Natural killer cell (primary cell): ENCODE results near the gene LAMP5. TPM values are rescaled to one million over a fixed set of nuclear protein-coding genes. Genes with fewer than 3 reads are reported as not detected.

Experiments
- ATAC-seq, 3 donors: fragments of 150-1000 bp in 2 of 3; fragments of 200-7000 bp in 1 of 3; cut with Tn5 transposase; 1 replicate in 1 of 3; 2 replicates in 2 of 3; pipeline ENCODE4 v1.10.0; 2021; ENCODE audit warnings: mild to moderate bottlenecking in 2 of 3, moderate library complexity in 2 of 3
- DNase-seq, 2 donors: peaks; one replicate each; pipeline versions ENCODE4 v3.0.0 to v3.0.0-alpha.2; 2013 to 2021; ENCODE audit warnings: mixed read lengths in 1 of 2
- H3K27ac ChIP-seq: one replicate; pipeline ENCODE4 v1.5.1; 2013; ENCODE audit warnings: mild to moderate bottlenecking, low read length
- H3K27me3 ChIP-seq: one replicate; pipeline ENCODE4 v1.6.1; 2013; ENCODE audit warnings: low read length; ENCODE audit not compliant: control insufficient read depth, insufficient read depth
- H3K36me3 ChIP-seq: one replicate; pipeline ENCODE4 v1.6.1; 2013; ENCODE audit warnings: low read length; ENCODE audit not compliant: control insufficient read depth, insufficient read depth
- H3K4me1 ChIP-seq: one replicate; pipeline ENCODE4 v1.6.1; 2013; ENCODE audit warnings: low read length; ENCODE audit not compliant: control insufficient read depth, insufficient read depth
- H3K4me3 ChIP-seq: one replicate; pipeline ENCODE4 v1.5.1; 2013; ENCODE audit warnings: low read length
- H3K9me3 ChIP-seq: one replicate; pipeline ENCODE4 v1.6.1; 2013; ENCODE audit warnings: low read length; ENCODE audit not compliant: control insufficient read depth, insufficient read depth
- H3K27ac Mint-ChIP-seq, 2 donors: one replicate each; pipeline ENCODE4 v1.8.0; 2022; ENCODE audit warnings: mild to moderate bottlenecking in 2 of 2, mixed read lengths in 2 of 2, moderate library complexity in 1 of 2
- H3K27me3 Mint-ChIP-seq, 2 donors: one replicate each; pipeline ENCODE4 v1.8.0; 2022; ENCODE audit warnings: low read depth in 2 of 2, mixed read lengths in 2 of 2
- H3K36me3 Mint-ChIP-seq: one replicate; pipeline ENCODE4 v1.8.0; 2022; ENCODE audit warnings: mixed read lengths
- H3K4me1 Mint-ChIP-seq, 2 donors: one replicate each; pipeline ENCODE4 v1.8.0; 2022; ENCODE audit warnings: mixed read lengths in 2 of 2
- H3K4me3 Mint-ChIP-seq: one replicate; pipeline ENCODE4 v1.8.0; 2022; ENCODE audit warnings: mild to moderate bottlenecking, moderate library complexity, mixed read lengths
- H3K9me3 Mint-ChIP-seq, 2 donors: one replicate each; pipeline ENCODE4 v1.8.0; 2022; ENCODE audit warnings: mixed read lengths in 2 of 2
- WGBS: methylation state at CpG from one replicate; pipeline ENCODE4 v1.1.7; 2013; ENCODE audit warnings: missing lambda C conversion rate; ENCODE audit not compliant: insufficient coverage; 5-methylcytosine and 5-hydroxymethylcytosine counted together
- intact Hi-C: fragments of 100-400 bp; cut with micrococcal nuclease; formaldehyde crosslinking; loops from one replicate; pipeline ENCODE4 v1.14.2; 2022
- total RNA-seq, 4 donors: library from RNA; stranded (reverse); fragments of 120-200 nt in 1 of 4; gene quantifications; one replicate each; pipeline versions ENCODE4 v1.2.3 to v1.2.4, GENCODE V29; 2013 to 2022
- TF ChIP-seq, protein P1 (sequence below): fragments of 200-600 bp; IDR thresholded peaks from one replicate; pipeline ENCODE4 v1.8.0; 2022; ENCODE audit warnings: antibody characterized with exemption

Gene LAMP5
- total RNA-seq, 3 donors from 2014 or later (not counting 1 experiment from before 2014, with no cell fraction given): 0.23 TPM; not detected in 2

DNA sequence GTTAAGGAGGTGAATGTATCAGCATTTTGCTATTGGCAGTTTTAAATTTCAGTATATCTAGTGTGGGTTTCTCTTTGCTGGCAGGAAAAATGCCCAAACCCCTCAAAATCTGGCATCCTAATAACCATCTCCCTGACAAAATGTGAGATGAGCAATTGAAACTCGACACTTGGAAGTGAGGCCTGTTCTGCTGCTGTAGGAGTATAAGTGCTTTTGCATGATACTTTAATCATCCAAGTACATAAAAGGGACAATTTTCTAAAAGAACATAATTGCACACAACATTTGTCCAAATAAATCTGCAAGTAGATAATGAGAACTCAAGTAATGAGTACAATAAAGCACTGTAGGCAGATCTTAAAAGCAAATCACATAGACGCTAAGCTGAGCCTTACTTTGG is 36.5 kb downstream of the LAMP5 start:
- Histone ChIP-seq H3K4me3 (no peak overlapping the region), H3K36me3 (no peaks in the 10 kb centered on the region), H3K27ac (no peak overlapping the region), H3K4me1 (no peaks in the 10 kb centered on the region), H3K27me3 (no peaks in the 10 kb centered on the region), H3K9me3 (no peaks in the 10 kb centered on the region)
- Mint-ChIP-seq H3K9me3 (peaks cover 2 to 9% of the 10 kb centered on the region in 2 donors), H3K4me3 (no peak overlapping the region), H3K36me3 (no peaks in the 10 kb centered on the region), H3K27ac (no peak overlapping the region), H3K27me3 (no peaks in the 10 kb centered on the region), H3K4me1 (no peaks in the 10 kb centered on the region)
- no peak for ATAC-seq
- 95% methylated on average over 1 of the region's 2 CpGs for WGBS
- no peak for DNase-seq
- intact Hi-C loops: no loop called here
- TF ChIP-seq, protein P1, sequence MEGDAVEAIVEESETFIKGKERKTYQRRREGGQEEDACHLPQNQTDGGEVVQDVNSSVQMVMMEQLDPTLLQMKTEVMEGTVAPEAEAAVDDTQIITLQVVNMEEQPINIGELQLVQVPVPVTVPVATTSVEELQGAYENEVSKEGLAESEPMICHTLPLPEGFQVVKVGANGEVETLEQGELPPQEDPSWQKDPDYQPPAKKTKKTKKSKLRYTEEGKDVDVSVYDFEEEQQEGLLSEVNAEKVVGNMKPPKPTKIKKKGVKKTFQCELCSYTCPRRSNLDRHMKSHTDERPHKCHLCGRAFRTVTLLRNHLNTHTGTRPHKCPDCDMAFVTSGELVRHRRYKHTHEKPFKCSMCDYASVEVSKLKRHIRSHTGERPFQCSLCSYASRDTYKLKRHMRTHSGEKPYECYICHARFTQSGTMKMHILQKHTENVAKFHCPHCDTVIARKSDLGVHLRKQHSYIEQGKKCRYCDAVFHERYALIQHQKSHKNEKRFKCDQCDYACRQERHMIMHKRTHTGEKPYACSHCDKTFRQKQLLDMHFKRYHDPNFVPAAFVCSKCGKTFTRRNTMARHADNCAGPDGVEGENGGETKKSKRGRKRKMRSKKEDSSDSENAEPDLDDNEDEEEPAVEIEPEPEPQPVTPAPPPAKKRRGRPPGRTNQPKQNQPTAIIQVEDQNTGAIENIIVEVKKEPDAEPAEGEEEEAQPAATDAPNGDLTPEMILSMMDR: no peak

DNA sequence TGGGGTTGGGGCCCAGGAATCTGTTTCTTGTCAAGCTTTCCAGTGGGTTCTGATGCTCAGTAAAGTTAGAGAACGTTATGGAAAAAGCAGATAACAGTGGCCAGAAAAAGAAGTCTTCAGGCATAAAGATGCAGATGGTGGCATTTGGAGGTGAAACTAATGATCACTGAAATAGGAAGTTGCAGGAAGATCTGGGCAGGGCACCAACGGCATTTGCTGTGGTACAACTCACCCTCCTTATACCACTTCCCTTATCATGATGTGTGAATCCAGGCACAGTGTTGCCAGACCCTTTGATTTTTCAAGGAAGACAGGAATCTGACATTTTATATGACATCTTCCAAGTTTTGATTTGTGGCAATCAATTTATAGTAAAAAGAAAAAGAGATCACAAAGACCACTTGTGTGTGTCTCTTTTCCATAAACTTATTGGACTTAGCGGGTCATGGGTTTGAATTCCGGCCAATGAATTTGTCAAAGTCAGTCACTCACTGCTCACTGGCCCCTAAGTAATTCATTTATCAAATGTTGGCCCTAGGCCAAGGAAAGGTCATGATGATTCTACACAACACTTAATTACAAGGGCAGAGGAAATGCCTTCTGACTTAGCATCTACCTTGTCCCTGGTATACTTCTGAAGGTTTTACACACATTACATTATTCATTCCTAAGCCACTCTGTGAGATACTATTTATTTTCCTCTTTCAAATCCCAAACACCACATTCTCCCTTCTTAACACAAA is 37.6 kb downstream of the LAMP5 start:
- H3K4me3 Mint-ChIP-seq: no peak overlapping the region
- ATAC-seq (no peak), DNase-seq (no peak)
- no peaks in the 10 kb centered on the region for H3K4me1 ChIP-seq
- no peaks in the 10 kb centered on the region for H3K4me1 Mint-ChIP-seq
- no peaks in the 10 kb centered on the region for H3K36me3 ChIP-seq
- H3K4me3 ChIP-seq: no peak overlapping the region
- no peaks in the 10 kb centered on the region for H3K36me3 Mint-ChIP-seq
- TF ChIP-seq, protein P1: no peak
- no peaks in the 10 kb centered on the region for H3K9me3 ChIP-seq
- no peak overlapping the region for H3K27ac ChIP-seq
- H3K9me3 Mint-ChIP-seq: peaks cover 0 to 2% of the 10 kb centered on the region in 2 donors
- WGBS: 65% methylated on average over 4 of the region's 4 CpGs
- H3K27me3 Mint-ChIP-seq: no peaks in the 10 kb centered on the region
- no peaks in the 10 kb centered on the region for H3K27me3 ChIP-seq
- H3K27ac Mint-ChIP-seq: no peak overlapping the region
- intact Hi-C loops: no loop called here

DNA sequence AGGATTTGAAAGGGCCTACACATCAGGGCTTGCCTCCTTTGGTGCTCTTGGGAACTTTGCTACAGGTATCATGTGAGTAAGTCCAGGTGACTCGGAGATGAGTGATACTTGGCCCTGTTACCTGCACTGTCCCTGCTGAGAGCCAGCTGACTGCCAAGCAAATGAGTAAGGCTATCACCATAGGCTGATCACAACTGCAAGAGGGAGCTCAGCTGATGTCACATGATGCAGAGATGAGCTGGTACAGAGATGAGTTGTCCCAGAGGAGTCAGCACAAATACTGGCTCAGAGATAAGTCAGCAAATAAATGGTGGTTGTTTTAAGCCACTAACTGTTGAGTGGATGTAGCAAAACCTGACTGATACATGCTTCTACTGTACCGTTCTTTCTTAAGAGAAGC is 41.4 kb downstream of the LAMP5 start:
- Histone ChIP-seq H3K27ac (no peak overlapping the region), H3K27me3 (no peaks in the 10 kb centered on the region), H3K4me1 (no peaks in the 10 kb centered on the region), H3K9me3 (no peaks in the 10 kb centered on the region), H3K4me3 (no peak overlapping the region), H3K36me3 (no peaks in the 10 kb centered on the region)
- WGBS: 72% methylated on average over 1 of the region's 2 CpGs
- ATAC-seq (no peak), DNase-seq (no peak)
- Mint-ChIP-seq H3K9me3 (no peaks in the 10 kb centered on the region), H3K27ac (no peak overlapping the region), H3K4me1 (no peaks in the 10 kb centered on the region), H3K4me3 (no peak overlapping the region), H3K36me3 (no peaks in the 10 kb centered on the region), H3K27me3 (no peaks in the 10 kb centered on the region)
- intact Hi-C loops: no loop called here
- TF ChIP-seq, protein P1: no peak

DNA sequence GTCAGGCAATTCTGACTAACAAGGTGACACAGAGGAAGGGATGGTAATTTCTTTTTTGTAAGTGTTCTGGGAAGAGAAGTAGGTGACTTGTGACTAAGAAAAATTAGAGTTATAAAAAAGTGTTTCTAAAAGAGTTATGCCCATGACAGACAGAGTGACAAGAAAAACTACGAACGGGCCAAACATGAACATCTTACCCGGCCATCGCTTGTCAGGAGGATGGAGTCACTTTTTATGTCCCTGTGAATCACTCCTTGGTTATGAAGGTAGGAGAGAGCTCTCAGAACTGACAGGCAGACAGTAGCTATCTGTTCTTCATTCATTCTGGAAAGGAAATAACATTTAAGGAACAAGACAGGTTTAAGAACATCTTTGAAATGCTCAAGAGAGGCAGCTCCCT is 43.0 kb downstream of the LAMP5 start:
- Histone ChIP-seq H3K27me3 (no peaks in the 10 kb centered on the region), H3K4me1 (no peaks in the 10 kb centered on the region), H3K36me3 (no peaks in the 10 kb centered on the region), H3K4me3 (no peak overlapping the region), H3K27ac (no peak overlapping the region), H3K9me3 (no peaks in the 10 kb centered on the region)
- WGBS: 94% methylated on average over 4 of the region's 4 CpGs
- Mint-ChIP-seq H3K27ac (no peak overlapping the region), H3K4me1 (no peaks in the 10 kb centered on the region), H3K4me3 (no peak overlapping the region), H3K9me3 (no peaks in the 10 kb centered on the region), H3K27me3 (no peaks in the 10 kb centered on the region), H3K36me3 (no peaks in the 10 kb centered on the region)
- intact Hi-C loops: no loop called here
- TF ChIP-seq, protein P1: no peak
- DNase-seq (no peak), ATAC-seq (no peak)
